ENCODE measurements around the gene NCOA3. TPM values are rescaled to one million over a fixed set of nuclear protein-coding genes. Genes with fewer than 3 reads are reported as not detected.

The NCOA3 gene
- total RNA-seq, 1 experiment from 2014 or later: 23.3 TPM

- no peak overlapping the region for H2BK15ac ChIP-seq (ENCODE audit: low read depth, low read length)
- H4K20me1 ChIP-seq (ENCODE audit: control insufficient read depth, insufficient read depth, insufficient read length): no peaks in the 10 kb centered on the region
- Mint-ChIP-seq H3K9me3 (no peaks in the 10 kb centered on the region), H3K4me1 (peaks cover 18 to 23% of the 10 kb centered on the region in 2 experiments), H3K27me3 (ENCODE audit: low read depth) (no peaks in the 10 kb centered on the region), H3K27ac (peak overlapping the region in 1 of 3 experiments; percentile 9; a peak in 1 of 7 replicates), H3K4me3 (no peak overlapping the region), H3K36me3 (ENCODE audit: insufficient read depth in 1 of 3, low read depth in 3 of 3) (no peaks in the 10 kb centered on the region)
- no peaks in the 10 kb centered on the region for H3K79me1 ChIP-seq (ENCODE audit: insufficient read depth, low read depth, low read length, poor library complexity, severe bottlenecking)
- H2BK12ac ChIP-seq (ENCODE audit: insufficient read length, low read depth, low read length): no peak overlapping the region
- H3K23me2 ChIP-seq (ENCODE audit: insufficient read length, low read depth, low read length, poor library complexity, severe bottlenecking): no peaks in the 10 kb centered on the region
- H2BK20ac ChIP-seq (ENCODE audit: low read depth, low read length, poor library complexity, severe bottlenecking): no peak overlapping the region
- no peak for TF ChIP-seq CTCF (conservative IDR thresholded peaks at IDR 0.05)
- H3K18ac ChIP-seq (ENCODE audit: insufficient read length, low read depth, low read length): no peak overlapping the region
- no peak overlapping the region for H2BK5ac ChIP-seq (ENCODE audit: insufficient read length, low read length)
- DNase-seq: no peak
- H3K79me2 ChIP-seq (ENCODE audit: insufficient read depth, low read length): no peaks in the 10 kb centered on the region
- no peak overlapping the region for H3K56ac ChIP-seq (ENCODE audit: insufficient read length, low read depth, low read length)
- no peak overlapping the region for H3K23ac ChIP-seq (ENCODE audit: insufficient read length, low read depth, low read length)
- H2BK120ac ChIP-seq (ENCODE audit: low read depth, low read length, poor library complexity, severe bottlenecking): no peak overlapping the region
- H4K91ac ChIP-seq (ENCODE audit: insufficient read length, low read depth, low read length): no peak overlapping the region
- no peak overlapping the region for H2AFZ ChIP-seq (ENCODE audit: low read length)
- no peak overlapping the region for H3K4ac ChIP-seq (ENCODE audit: low read depth, low read length)
- no peak overlapping the region for H3K9ac ChIP-seq (ENCODE audit: extremely low read depth, insufficient read length, low read length)
- no peaks in the 10 kb centered on the region for H3K4me1 ChIP-seq (ENCODE audit: insufficient read depth, low read length)
- WGBS (ENCODE audit: extremely low coverage, insufficient read length, low lambda C conversion rate): no CpG with 5 or more reads among the region's 5 CpGs
- H3K27me3 ChIP-seq (ENCODE audit: insufficient read depth, low read length): no peaks in the 10 kb centered on the region
- no peak overlapping the region for H3K14ac ChIP-seq (ENCODE audit: insufficient read depth, low read length)
- no peak overlapping the region for H2AK5ac ChIP-seq (ENCODE audit: insufficient read length, low read length)
- H4K5ac ChIP-seq (ENCODE audit: insufficient read length, low read depth, low read length): no peak overlapping the region
- no peak overlapping the region for H3K27ac ChIP-seq (ENCODE audit: insufficient read length, low read depth, low read length)
- H4K8ac ChIP-seq (replicated peaks; ENCODE audit: insufficient read length, low read depth, low read length): no peak overlapping the region
- H3T11ph ChIP-seq (ENCODE audit: low read length): no peak overlapping the region
- H3K9me3 ChIP-seq (ENCODE audit: control insufficient read depth, low read depth, low read length): no peaks in the 10 kb centered on the region
- no peak overlapping the region for H3K4me2 ChIP-seq (ENCODE audit: insufficient read depth, insufficient read length, low read length)
These were observed 204.7 kb downstream of the NCOA3 start for GRCh38 chr20:47706345-47706744.

Other genes starting within 250 kb of the NCOA3 start
- gene ZMYND8, start 145.2 kb upstream of the NCOA3 start, total RNA-seq (2021): 158 and 162 TPM in 2 replicates

Measured in H9 (cell line).